OCI-M2 (cell line): ENCODE measurements around the gene ZNF660.
"Not testable (repeated sequence)": the region's sequence is repeated elsewhere in the genome, so short reads cannot be mapped to it uniquely, and the experiment has no call there.

Experiments used
- DNase-seq: peaks from one replicate; lab custom pipeline; 2025; ENCODE audit not compliant: unreplicated experiment; lab: John Stamatoyannopoulos, UW

ZNF660 gene

GRCh38 chr3:44584646-44585501 is at the start of gene ZNF660:
ZNF660 (plus strand) TSS chr3:44584964; CDS start chr3:44594194, 9,230 bp downstream.
- peak; percentile 19 for DNase-seq

- no peak for DNase-seq
Measured at GRCh38 chr3:44535364-44535763, 49.4 kb upstream of the ZNF660 start.

GRCh38 chr3:44544811-44545210 is 40.0 kb upstream of the ZNF660 start:
- not testable (repeated sequence) for DNase-seq

GRCh38 chr3:44554626-44555592 is 29.9 kb upstream of the ZNF660 start, which contains the start of gene ZKSCAN7:
ZKSCAN7 (plus strand) TSS chr3:44555193; CDS start chr3:44557048, 1,855 bp downstream.
- no peak for DNase-seq

- DNase-seq = no peak
Measured at GRCh38 chr3:44555723-44556122, 29.0 kb upstream of the ZNF660 start.

- no peak for DNase-seq
Measured at GRCh38 chr3:44557074-44557473, 27.7 kb upstream of the ZNF660 start.

GRCh38 chr3:44561076-44561475 is 23.7 kb upstream of the ZNF660 start:
- no peak for DNase-seq

GRCh38 chr3:44562147-44562546 is 22.6 kb upstream of the ZNF660 start:
- DNase-seq = no peak

GRCh38 chr3:44568561-44568960 is 16.2 kb upstream of the ZNF660 start:
- DNase-seq = no peak

- DNase-seq = no peak
Measured at GRCh38 chr3:44571024-44571423, 13.7 kb upstream of the ZNF660 start.

GRCh38 chr3:44576613-44577012 is 8.2 kb upstream of the ZNF660 start:
- no peak for DNase-seq

- not testable (repeated sequence) for DNase-seq
Measured at GRCh38 chr3:44577354-44577952, 7.3 kb upstream of the ZNF660 start.

GRCh38 chr3:44578316-44578715 is 6.4 kb upstream of the ZNF660 start:
- not testable (repeated sequence) for DNase-seq

- not testable (repeated sequence) for DNase-seq
Measured at GRCh38 chr3:44578924-44579515, 5.7 kb upstream of the ZNF660 start.

- DNase-seq = not testable (repeated sequence)
Measured at GRCh38 chr3:44579749-44580148, 5.0 kb upstream of the ZNF660 start.

- not testable (repeated sequence) for DNase-seq
Measured at GRCh38 chr3:44580971-44581370, 3.8 kb upstream of the ZNF660 start.

- no peak for DNase-seq
Measured at GRCh38 chr3:44596621-44597020, 11.9 kb downstream of the ZNF660 start.

- no peak for DNase-seq
Measured at GRCh38 chr3:44601749-44602148, 17.0 kb downstream of the ZNF660 start.

GRCh38 chr3:44612678-44613077 is 27.9 kb downstream of the ZNF660 start:
- DNase-seq = no peak

- peak; percentile 32 for DNase-seq
Measured at GRCh38 chr3:44624749-44625480, 40.2 kb downstream of the ZNF660 start, which contains the start of gene ZNF197. ZNF197 (plus strand) TSS chr3:44625036; CDS start chr3:44629155, 4,119 bp downstream.
